Tibial nerve (tissue), 4 donors: ENCODE data around the gene CTXN1.

Experiments used
- CTCF ChIP-seq, 5 experiments: fragments of 200-600 bp in 3 of 5; fragments of 450-650 bp in 2 of 5; sonication (generic) in 3 of 5; IDR thresholded peaks; one replicate each; pipeline ENCODE4 v1.5.1; 2016 to 2019; ENCODE audit warnings: antibody characterized with exemption in 5 of 5, mild to moderate bottlenecking in 3 of 5, moderate library complexity in 2 of 5
- EP300 ChIP-seq, 2 donors: sonication (generic); formaldehyde crosslinking; IDR thresholded peaks; one replicate each; pipeline ENCODE4 v1.6.1; 2017; ENCODE audit warnings: antibody characterized with exemption in 2 of 2, mild to moderate bottlenecking in 1 of 2
- POLR2A ChIP-seq, 2 donors: fragments of 450-650 bp; IDR thresholded peaks; one replicate each; pipeline ENCODE4 v1.6.1; 2017; ENCODE audit warnings: antibody characterized with exemption in 2 of 2, mild to moderate bottlenecking in 2 of 2, moderate library complexity in 2 of 2

- no peak for TF ChIP-seq CTCF (IDR thresholded peaks at IDR 0.05)
- no peak for TF ChIP-seq POLR2A (IDR thresholded peaks at IDR 0.05)
- TF ChIP-seq EP300 (IDR thresholded peaks at IDR 0.05): no peak
Observed at GRCh38 chr19:7874897-7875273, 51.0 kb downstream of the CTXN1 start.
